AG08396 (cell line): ENCODE measurements around the gene SRRM2.
A peak's percentile ranks its signal among the peaks of the same experiment; 100 is the strongest.

Experiments used
- DNase-seq: peaks from one replicate; pipeline ENCODE4 v3.0.0; 2012; ENCODE audit warnings: low spot score, mixed read lengths

Gene SRRM2

GRCh38 chr16:2762711-2763110 is 10.3 kb downstream of the SRRM2 start:
- DNase-seq, result no peak

GRCh38 chr16:2763173-2763572 is 10.7 kb downstream of the SRRM2 start:
- DNase-seq, result no peak

GRCh38 chr16:2764718-2765117 is 12.3 kb downstream of the SRRM2 start:
- DNase-seq, result no peak

GRCh38 chr16:2765462-2766404 is 13.3 kb downstream of the SRRM2 start:
- DNase-seq, result no peak

- DNase-seq, result no peak
Measured at GRCh38 chr16:2766430-2767139, 14.1 kb downstream of the SRRM2 start.

GRCh38 chr16:2767140-2767731 is 14.8 kb downstream of the SRRM2 start:
- DNase-seq, result no peak

GRCh38 chr16:2767891-2768290 is 15.5 kb downstream of the SRRM2 start:
- DNase-seq, result no peak

GRCh38 chr16:2768403-2769089 is 16.1 kb downstream of the SRRM2 start:
- no peak for DNase-seq

- no peak for DNase-seq
Measured at GRCh38 chr16:2769100-2769529, 16.7 kb downstream of the SRRM2 start.

GRCh38 chr16:2769675-2770056 is 17.2 kb downstream of the SRRM2 start:
- DNase-seq, result no peak

GRCh38 chr16:2770057-2770951 is 17.9 kb downstream of the SRRM2 start:
- no peak for DNase-seq

- DNase-seq, result no peak
Measured at GRCh38 chr16:2771496-2772402, 19.3 kb downstream of the SRRM2 start.

- no peak for DNase-seq
Measured at GRCh38 chr16:2773188-2773968, 20.9 kb downstream of the SRRM2 start.

GRCh38 chr16:2774161-2774891 is 21.9 kb downstream of the SRRM2 start:
- no peak for DNase-seq

GRCh38 chr16:2775131-2775716 is 22.8 kb downstream of the SRRM2 start:
- no peak for DNase-seq

- DNase-seq, result no peak
Measured at GRCh38 chr16:2775765-2776499, 23.5 kb downstream of the SRRM2 start.

GRCh38 chr16:2776500-2777139 is 24.2 kb downstream of the SRRM2 start:
- DNase-seq, result peak; percentile 57
